Measurements from ENCODE around the gene MAP3K2. TPM values are rescaled to one million over a fixed set of nuclear protein-coding genes. Genes with fewer than 3 reads are reported as not detected.
A peak's percentile ranks its signal among the peaks of the same experiment; 100 is the strongest.

Gene MAP3K2
- total and polyA plus RNA-seq, 4 donors: 5.9 to 46.2 (median 17.0) TPM

- Histone ChIP-seq H3K4me3 (ENCODE audit: low read depth in 1 of 3, low read length in 3 of 3) (no peak overlapping the region), H3K9ac (ENCODE audit: low read depth in 1 of 2, low read length in 2 of 2) (no peak overlapping the region), H3K9me3 (ENCODE audit: control insufficient read depth in 4 of 4, low read length in 3 of 4) (no peaks in the 10 kb centered on the region), H3K36me3 (ENCODE audit: control insufficient read depth in 4 of 4, insufficient read depth in 3 of 4, low read depth in 1 of 4, low read length in 3 of 4) (peaks cover 4 to 31% (median 17%) of the 10 kb centered on the region in 4 donors), H3K27me3 (ENCODE audit: control insufficient read depth in 4 of 4, insufficient read depth in 4 of 4, low read length in 3 of 4) (no peaks in the 10 kb centered on the region), H3K27ac (ENCODE audit: low read depth in 1 of 2, low read length in 2 of 2) (no peak overlapping the region), H3K4me1 (ENCODE audit: control insufficient read depth in 4 of 4, insufficient read depth in 4 of 4, low read length in 3 of 4) (peaks cover 0 to 18% (median 15%) of the 10 kb centered on the region in 4 donors)
- no peak for DNase-seq (ENCODE audit: low spot score)
- no peak for TF ChIP-seq JUND (IDR thresholded peaks at IDR 0.05)
- no peak for TF ChIP-seq GABPA (IDR thresholded peaks at IDR 0.05 in 1 of 2, conservative IDR thresholded peaks at IDR 0.05 in 1 of 2)
- no peak for TF ChIP-seq ZBTB33 (IDR thresholded peaks at IDR 0.05)
- whole genome bisulfite sequencing: 87% methylated on average over 13 of the region's 13 CpGs
Observed at GRCh38 chr2:127424598-127425520, 37.1 kb upstream of the MAP3K2 start.

- 80% methylated on average over 1 of the region's 1 CpG for WGBS
- no peaks in the 10 kb centered on the region for H3K27me3 ChIP-seq (ENCODE audit: control insufficient read depth in 4 of 4, insufficient read depth in 4 of 4, low read length in 3 of 4)
- H3K36me3 ChIP-seq (ENCODE audit: control insufficient read depth in 4 of 4, insufficient read depth in 3 of 4, low read depth in 1 of 4, low read length in 3 of 4): peaks cover 1 to 28% (median 16%) of the 10 kb centered on the region in 4 donors
- TF ChIP-seq NR2F2 (IDR thresholded peaks at IDR 0.05): no peak
- no peak for TF ChIP-seq MAX (IDR thresholded peaks at IDR 0.05)
- no peak for TF ChIP-seq FOXA1 (IDR thresholded peaks at IDR 0.05)
- no peak for TF ChIP-seq JUND (IDR thresholded peaks at IDR 0.05)
- no peak for DNase-seq (ENCODE audit: low spot score)
- no peak overlapping the region for H3K27ac ChIP-seq (ENCODE audit: low read depth in 1 of 2, low read length in 2 of 2)
- peaks cover 0 to 26% (median 17%) of the 10 kb centered on the region in 4 donors for H3K4me1 ChIP-seq (ENCODE audit: control insufficient read depth in 4 of 4, insufficient read depth in 4 of 4, low read length in 3 of 4)
- H3K9me3 ChIP-seq (ENCODE audit: control insufficient read depth in 4 of 4, low read length in 3 of 4): no peaks in the 10 kb centered on the region
- no peak overlapping the region for H3K9ac ChIP-seq (ENCODE audit: low read depth in 1 of 2, low read length in 2 of 2)
- H3K4me3 ChIP-seq (ENCODE audit: low read depth in 1 of 3, low read length in 3 of 3): no peak overlapping the region
Observed at GRCh38 chr2:127423880-127424279, 36.1 kb upstream of the MAP3K2 start.

GRCh38 chr2:127423478-127423843, 35.7 kb upstream of the MAP3K2 start:
- H3K27ac ChIP-seq (ENCODE audit: low read depth in 1 of 2, low read length in 2 of 2): no peak overlapping the region
- WGBS: 58% methylated on average over 29 of the region's 29 CpGs
- H3K4me1 ChIP-seq (ENCODE audit: control insufficient read depth in 4 of 4, insufficient read depth in 4 of 4, low read length in 3 of 4): peaks cover 0 to 30% (median 19%) of the 10 kb centered on the region in 4 donors
- no peaks in the 10 kb centered on the region for H3K27me3 ChIP-seq (ENCODE audit: control insufficient read depth in 4 of 4, insufficient read depth in 4 of 4, low read length in 3 of 4)
- no peak overlapping the region for H3K9ac ChIP-seq (ENCODE audit: low read depth in 1 of 2, low read length in 2 of 2)
- H3K4me3 ChIP-seq (ENCODE audit: low read depth in 1 of 3, low read length in 3 of 3): peak overlapping the region in 1 of 3 donors; percentile 2
- H3K36me3 ChIP-seq (ENCODE audit: control insufficient read depth in 4 of 4, insufficient read depth in 3 of 4, low read depth in 1 of 4, low read length in 3 of 4): peaks cover 0 to 27% (median 14%) of the 10 kb centered on the region in 4 donors
- no peak for DNase-seq (ENCODE audit: low spot score)
- no peaks in the 10 kb centered on the region for H3K9me3 ChIP-seq (ENCODE audit: control insufficient read depth in 4 of 4, low read length in 3 of 4)
- no peak for TF ChIP-seq JUND (IDR thresholded peaks at IDR 0.05)
- TF ChIP-seq RAD21 (IDR thresholded peaks at IDR 0.05): no peak
- TF ChIP-seq FOXA2 (IDR thresholded peaks at IDR 0.05): no peak
- no peak for TF ChIP-seq HNF4G (IDR thresholded peaks at IDR 0.05)
- TF ChIP-seq RXRA (IDR thresholded peaks at IDR 0.05): no peak
- no peak for TF ChIP-seq FOXA1 (IDR thresholded peaks at IDR 0.05)
- TF ChIP-seq SP1 (IDR thresholded peaks at IDR 0.05): no peak
- TF ChIP-seq HNF4A (conservative IDR thresholded peaks at IDR 0.05): no peak
- TF ChIP-seq EGR1 (IDR thresholded peaks at IDR 0.05; ENCODE audit: low read depth in 2 of 2): no peak
- no peak for TF ChIP-seq ATF3 (IDR thresholded peaks at IDR 0.05)
- no peak for TF ChIP-seq CTCF (IDR thresholded peaks at IDR 0.05; ENCODE audit: low read depth, low read length, missing input control)
- no peak for TF ChIP-seq NR2F2 (IDR thresholded peaks at IDR 0.05)
- no peak for TF ChIP-seq REST (IDR thresholded peaks at IDR 0.05)
- no peak for TF ChIP-seq TAF1 (conservative IDR thresholded peaks at IDR 0.05)

All from liver (tissue), 9 donors.